ENCODE results near the gene IL1A. TPM values are rescaled to one million over a fixed set of nuclear protein-coding genes. Genes with fewer than 3 reads are reported as not detected.

IL1A gene
- total and polyA plus RNA-seq, 2 donors (not counting 3 experiments of a cell fraction or from before 2014, with no cell fraction given), result 0.29 to 1.4 TPM

GRCh38 chr2:112819081-112819480 lies 34.8 kb upstream of the IL1A start:
- H3K4me3 ChIP-seq (replicated peaks in 1 of 3; ENCODE audit: insufficient read depth in 1 of 3, low read depth in 1 of 3, low read length in 3 of 3), result no peak overlapping the region
- BruUV-seq (replicated peaks), result no TSS peak
- H3K79me2 ChIP-seq (ENCODE audit: control insufficient read depth, insufficient read depth, low read length), result no peaks in the 10 kb centered on the region
- H3K27ac ChIP-seq (ENCODE audit: insufficient read depth, low read depth, low read length), result no peak overlapping the region
- no peaks in the 10 kb centered on the region for H3K27me3 ChIP-seq (ENCODE audit: control insufficient read depth in 2 of 2, insufficient read depth in 2 of 2, low read length in 2 of 2)
- ChIA-PET CTCF (interaction anchor here (0.9 to 1.4 kb wide), 2 partner anchors 67 to 123 kb away, joined by 6 to 8 read pairs; no protein-coding TSS in a partner anchor), POLR2A (no interaction called here)
- H4K20me1 ChIP-seq (replicated peaks; ENCODE audit: control insufficient read depth, extremely low read depth, insufficient read depth, low read length), result no peaks in the 10 kb centered on the region
- H3K9ac ChIP-seq (replicated peaks; ENCODE audit: extremely low read depth, insufficient read depth, low read length), result no peak overlapping the region
- peaks cover 10% of the 10 kb centered on the region for H3K4me1 ChIP-seq (ENCODE audit: control insufficient read depth, extremely low read depth, insufficient read depth, low read length)
- no peak for TF ChIP-seq JUN (IDR thresholded peaks at IDR 0.05; ENCODE audit: borderline replicate concordance, insufficient read depth, insufficient read length, low read depth)
- TF ChIP-seq, protein P1, sequence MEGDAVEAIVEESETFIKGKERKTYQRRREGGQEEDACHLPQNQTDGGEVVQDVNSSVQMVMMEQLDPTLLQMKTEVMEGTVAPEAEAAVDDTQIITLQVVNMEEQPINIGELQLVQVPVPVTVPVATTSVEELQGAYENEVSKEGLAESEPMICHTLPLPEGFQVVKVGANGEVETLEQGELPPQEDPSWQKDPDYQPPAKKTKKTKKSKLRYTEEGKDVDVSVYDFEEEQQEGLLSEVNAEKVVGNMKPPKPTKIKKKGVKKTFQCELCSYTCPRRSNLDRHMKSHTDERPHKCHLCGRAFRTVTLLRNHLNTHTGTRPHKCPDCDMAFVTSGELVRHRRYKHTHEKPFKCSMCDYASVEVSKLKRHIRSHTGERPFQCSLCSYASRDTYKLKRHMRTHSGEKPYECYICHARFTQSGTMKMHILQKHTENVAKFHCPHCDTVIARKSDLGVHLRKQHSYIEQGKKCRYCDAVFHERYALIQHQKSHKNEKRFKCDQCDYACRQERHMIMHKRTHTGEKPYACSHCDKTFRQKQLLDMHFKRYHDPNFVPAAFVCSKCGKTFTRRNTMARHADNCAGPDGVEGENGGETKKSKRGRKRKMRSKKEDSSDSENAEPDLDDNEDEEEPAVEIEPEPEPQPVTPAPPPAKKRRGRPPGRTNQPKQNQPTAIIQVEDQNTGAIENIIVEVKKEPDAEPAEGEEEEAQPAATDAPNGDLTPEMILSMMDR (IDR thresholded peaks at IDR 0.05; ENCODE audit: extremely low read depth in 1 of 2, insufficient read depth in 1 of 2, low read depth in 1 of 2, low read length in 2 of 2), result no peak
- TF ChIP-seq GATA2 (IDR thresholded peaks at IDR 0.05; ENCODE audit: insufficient read depth, insufficient read length, low read depth, low read length), result no peak
- no peak for TF ChIP-seq POLR2AphosphoS5 (IDR thresholded peaks at IDR 0.05; ENCODE audit: insufficient read depth, low read depth, low read length)
- TF ChIP-seq EZH2 (IDR thresholded peaks at IDR 0.05; ENCODE audit: borderline replicate concordance, low read depth, low read length, severe bottlenecking), result no peak
- TF ChIP-seq, protein P2, sequence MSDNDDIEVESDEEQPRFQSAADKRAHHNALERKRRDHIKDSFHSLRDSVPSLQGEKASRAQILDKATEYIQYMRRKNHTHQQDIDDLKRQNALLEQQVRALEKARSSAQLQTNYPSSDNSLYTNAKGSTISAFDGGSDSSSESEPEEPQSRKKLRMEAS (IDR thresholded peaks at IDR 0.05; ENCODE audit: insufficient read depth, insufficient read length), result no peak
- no peak for TF ChIP-seq MYC (IDR thresholded peaks at IDR 0.05; ENCODE audit: low read depth, low read length)
- no peak for TF ChIP-seq FOS (IDR thresholded peaks at IDR 0.05; ENCODE audit: borderline replicate concordance, insufficient read depth, low read length)
- no peak for TF ChIP-seq POLR2A (IDR thresholded peaks at IDR 0.05; ENCODE audit: low read depth, low read length)
- no peak overlapping the region for H2AFZ ChIP-seq (ENCODE audit: low read depth, low read length)
- no peak overlapping the region for H3K4me2 ChIP-seq (ENCODE audit: insufficient read depth, low read length)
- dilution Hi-C loops (cut with MboI; ENCODE audit: extremely low pct_ligation_motif_present, low sequenced_read_pairs) (no loop called here), intact Hi-C loops (cut with micrococcal nuclease) (no loop called here)
- no peak for FAIRE-seq
- H3K36me3 ChIP-seq (ENCODE audit: control insufficient read depth in 2 of 2, extremely low read depth in 1 of 2, insufficient read depth in 2 of 2, low read length in 2 of 2), result no peaks in the 10 kb centered on the region
- no peaks in the 10 kb centered on the region for H3K9me3 ChIP-seq (replicated peaks; ENCODE audit: control insufficient read depth, insufficient read depth, low read length)
- H3K9me1 ChIP-seq (replicated peaks; ENCODE audit: control insufficient read depth, extremely low read depth, insufficient read depth, low read length), result no peaks in the 10 kb centered on the region
- DNase-seq (ENCODE audit: low read depth, low spot score), result no peak

All from endothelial cell of umbilical vein (primary cell).